Neural cell (in vitro differentiated cells): ENCODE results near the gene TANGO6. TPM values are rescaled to one million over a fixed set of nuclear protein-coding genes. Genes with fewer than 3 reads are reported as not detected.

Experiments
- H2AFZ ChIP-seq: fragments of 200-600, 300-800 bp; sonication (generic), shearing (Covaris generic); 2 replicates; pipeline ENCODE4 v1.6.0; 2014; ENCODE audit warnings: low read depth, mild to moderate bottlenecking, antibody characterized with exemption, low read length, moderate library complexity
- H3F3A ChIP-seq: fragments of 200-600 bp; shearing (Covaris generic); 2 replicates; pipeline ENCODE4 v1.6.1; 2016; ENCODE audit warnings: mild to moderate bottlenecking, moderate library complexity, mixed read lengths, antibody characterized with exemption, low read length; ENCODE audit not compliant: insufficient read depth, poor library complexity, severe bottlenecking
- H3K27ac ChIP-seq: fragments of 200-600, 300-800 bp; sonication (generic), shearing (Covaris generic); 2 replicates; pipeline ENCODE4 v1.5.1; 2014; ENCODE audit warnings: mild to moderate bottlenecking, low read length, moderate library complexity
- H3K27me3 ChIP-seq: fragments of 300-800, 200-600 bp; sonication (generic), shearing (Covaris generic); 2 replicates; pipeline ENCODE4 v1.6.0; 2014; ENCODE audit warnings: mild to moderate bottlenecking, low read depth, low read length, moderate library complexity; ENCODE audit not compliant: insufficient read depth
- H3K36me3 ChIP-seq: fragments of 300-800, 200-600 bp; sonication (generic), shearing (Covaris generic); 2 replicates; pipeline ENCODE4 v1.5.1; 2014; ENCODE audit warnings: mild to moderate bottlenecking, antibody characterized with exemption, low read length, moderate library complexity; ENCODE audit not compliant: insufficient read depth
- H3K4me2 ChIP-seq: fragments of 300-800, 200-600 bp; sonication (generic), shearing (Covaris generic); 2 replicates; pipeline ENCODE4 v1.6.0; 2014; ENCODE audit warnings: mild to moderate bottlenecking, low read length
- H3K4me3 ChIP-seq: fragments of 300-800, 200-600 bp; sonication (generic), shearing (Covaris generic); 2 replicates; pipeline ENCODE4 v1.5.1; 2014; ENCODE audit warnings: mild to moderate bottlenecking, low read length, moderate library complexity
- H3K79me2 ChIP-seq: fragments of 200-600 bp; shearing (Covaris generic); replicated peaks from 2 replicates; pipeline ENCODE4 v1.6.0; 2014; ENCODE audit warnings: mild to moderate bottlenecking, low read length, moderate library complexity; ENCODE audit not compliant: insufficient read depth
- H3K9ac ChIP-seq: fragments of 300-800, 200-600 bp; sonication (generic), shearing (Covaris generic); 2 replicates; pipeline ENCODE4 v1.6.1; 2016; ENCODE audit warnings: mild to moderate bottlenecking, low read length, mixed read lengths
- H3K9me2 ChIP-seq: fragments of 200-600 bp; shearing (Covaris generic); 2 replicates; pipeline ENCODE4 v1.6.1; 2016; ENCODE audit warnings: mild to moderate bottlenecking, low read length, mixed read lengths; ENCODE audit not compliant: insufficient read depth
- H3K9me3 ChIP-seq: fragments of 200-600, 300-800 bp; sonication (generic), shearing (Covaris generic); 2 replicates; pipeline ENCODE4 v1.6.1; 2016; ENCODE audit warnings: mild to moderate bottlenecking, mixed run types, low read length, moderate library complexity, mixed read lengths
- H4K20me1 ChIP-seq: fragments of 200-600 bp; shearing (Covaris generic); 2 replicates; pipeline ENCODE4 v1.6.1; 2016; ENCODE audit warnings: mild to moderate bottlenecking, mixed run types; ENCODE audit not compliant: insufficient read depth
- CTCF ChIP-seq: fragments of 450-650 bp; IDR thresholded peaks from 2 replicates; pipeline ENCODE4 v1.5.1; 2014; ENCODE audit warnings: antibody characterized with exemption, mild to moderate bottlenecking, moderate library complexity; ENCODE audit not compliant: poor library complexity, severe bottlenecking
- EP300 ChIP-seq: fragments of 450-650 bp; conservative IDR thresholded peaks from 2 replicates; pipeline ENCODE4 v1.6.1; 2014; ENCODE audit warnings: antibody characterized with exemption, mild to moderate bottlenecking, moderate library complexity; ENCODE audit not compliant: poor library complexity, severe bottlenecking
- EZH2 ChIP-seq: fragments of 200-600, 300-800 bp; shearing (Covaris generic), sonication (generic); IDR thresholded peaks from 2 replicates; pipeline ENCODE4 v1.6.1; 2014; ENCODE audit warnings: antibody characterized with exemption, low read length, borderline replicate concordance, mild to moderate bottlenecking; ENCODE audit not compliant: insufficient read depth, poor library complexity, severe bottlenecking
- MXI1 ChIP-seq: fragments of 450-650 bp; conservative IDR thresholded peaks from 2 replicates; pipeline ENCODE4 v1.6.1; 2014; ENCODE audit warnings: antibody characterized with exemption, mild to moderate bottlenecking; ENCODE audit not compliant: poor library complexity, severe bottlenecking
- POLR2AphosphoS5 ChIP-seq: IDR thresholded peaks from 2 replicates; pipeline ENCODE4 v1.6.1; 2012
- RAD21 ChIP-seq: fragments of 450-650 bp; conservative IDR thresholded peaks from 2 replicates; pipeline ENCODE4 v1.6.1; 2014; ENCODE audit warnings: antibody characterized with exemption, mild to moderate bottlenecking, moderate library complexity
- REST ChIP-seq: IDR thresholded peaks from 2 replicates; pipeline ENCODE4 v1.6.1; 2012; ENCODE audit warnings: borderline replicate concordance
- SMC3 ChIP-seq: fragments of 450-650 bp; conservative IDR thresholded peaks from 2 replicates; pipeline ENCODE4 v1.6.1; 2014; ENCODE audit warnings: antibody characterized with exemption, mild to moderate bottlenecking, moderate library complexity; ENCODE audit not compliant: poor library complexity
- TAF1 ChIP-seq: IDR thresholded peaks from 2 replicates; pipeline ENCODE4 v1.6.1; 2012; ENCODE audit warnings: low read depth
- polyA plus RNA-seq: library from polyadenylated mRNA; depleted of rRNA; stranded (reverse); fragments of >200 nt; gene quantifications from 2 replicates; pipeline ENCODE4 v1.2.3, GENCODE V29; 2014

TANGO6 gene
- polyA plus RNA-seq, 1 donor from 2014 or later = 9.5 TPM

DNA sequence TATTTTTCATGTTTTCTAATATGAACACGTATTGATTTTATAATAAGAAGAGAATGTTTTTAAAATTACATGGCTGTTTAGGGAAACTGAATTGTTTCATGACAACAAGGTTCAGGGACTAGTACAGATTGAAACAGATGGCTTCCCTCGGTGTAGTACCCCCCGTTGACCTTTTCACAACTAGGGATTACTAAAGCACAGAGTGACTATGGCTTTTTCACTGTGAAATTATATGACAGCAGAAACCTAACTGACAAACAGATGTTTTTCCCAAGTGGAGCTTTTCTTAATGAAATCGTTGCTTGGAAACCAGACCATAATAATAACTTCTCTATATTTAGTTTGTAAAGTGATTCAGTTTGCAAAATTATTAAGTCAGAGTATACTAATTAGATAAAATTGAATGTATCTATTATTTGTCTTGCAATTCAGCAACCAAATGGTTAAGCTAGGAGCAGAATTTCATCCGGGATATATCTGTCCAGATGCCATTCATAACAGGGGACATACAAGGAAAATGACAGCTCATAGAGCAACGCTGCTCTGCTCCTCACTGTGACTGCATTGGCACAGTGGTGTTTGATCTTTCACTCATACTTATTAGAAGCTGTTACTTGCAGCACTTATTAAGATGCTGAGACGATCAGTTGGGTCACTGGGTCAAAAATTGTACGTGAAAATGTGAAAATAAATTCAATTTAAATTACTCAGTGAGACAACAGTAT, 111.7 kb downstream of the TANGO6 start:
- Histone ChIP-seq H3K9me2 (no peaks in the 10 kb centered on the region), H4K20me1 (no peaks in the 10 kb centered on the region), H3K4me3 (peak overlapping the region; percentile 44), H3K79me2 (no peaks in the 10 kb centered on the region), H3K9ac (peak overlapping the region; percentile 53), H3K27me3 (no peaks in the 10 kb centered on the region), H3K36me3 (no peaks in the 10 kb centered on the region), H3F3A (no peaks in the 10 kb centered on the region), H2AFZ (no peak overlapping the region), H3K9me3 (no peaks in the 10 kb centered on the region), H3K27ac (peak overlapping the region; percentile 88), H3K4me2 (peak overlapping the region; percentile 31)
- TF ChIP-seq POLR2AphosphoS5 (peak; percentile 85), RAD21 (peak; percentile 14), TAF1 (peak; percentile 36), REST (peak; percentile 75), EZH2 (no peak), SMC3 (peak; percentile 38), MXI1 (no peak), EP300 (peak; percentile 95)

DNA sequence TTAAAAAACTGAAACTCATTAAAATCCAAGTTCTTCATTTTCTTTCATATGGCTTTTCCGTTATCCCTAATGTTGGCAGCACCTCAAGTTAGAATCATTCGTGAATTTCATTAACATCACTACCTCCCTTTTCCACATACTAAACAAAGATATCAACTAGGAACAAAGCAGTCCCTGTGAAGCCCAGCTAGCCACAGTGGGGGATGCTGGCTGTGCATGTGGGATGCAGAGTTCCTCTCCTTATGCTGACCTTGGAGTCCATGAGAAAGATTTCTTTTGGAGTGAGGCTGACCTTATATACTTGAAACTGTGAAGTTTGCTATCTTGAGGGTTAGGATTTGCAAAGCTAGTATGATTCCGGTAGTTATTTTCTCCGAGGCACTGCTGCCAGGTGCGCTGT, 117.6 kb downstream of the TANGO6 start:
- no peak overlapping the region for H3K27ac ChIP-seq
- H3K9me3 ChIP-seq = no peaks in the 10 kb centered on the region
- no peaks in the 10 kb centered on the region for H3K27me3 ChIP-seq
- H3K4me2 ChIP-seq = no peak overlapping the region
- H2AFZ ChIP-seq = no peak overlapping the region
- no peaks in the 10 kb centered on the region for H3F3A ChIP-seq
- no peaks in the 10 kb centered on the region for H3K9me2 ChIP-seq
- no peak overlapping the region for H3K4me3 ChIP-seq
- no peaks in the 10 kb centered on the region for H4K20me1 ChIP-seq
- H3K36me3 ChIP-seq = no peaks in the 10 kb centered on the region
- no peaks in the 10 kb centered on the region for H3K79me2 ChIP-seq
- H3K9ac ChIP-seq = no peak overlapping the region
- TF ChIP-seq EZH2 (no peak), SMC3 (no peak), EP300 (no peak), RAD21 (no peak), CTCF (no peak), REST (no peak), MXI1 (no peak), POLR2AphosphoS5 (no peak), TAF1 (no peak)
